Neural cell (in vitro differentiated cells): ENCODE measurements around the gene TRAK1.

Source experiments
- CTCF ChIP-seq: fragments of 450-650 bp; IDR thresholded peaks from 2 replicates; pipeline ENCODE4 v1.5.1; 2014; ENCODE audit warnings: antibody characterized with exemption, mild to moderate bottlenecking, moderate library complexity; ENCODE audit not compliant: poor library complexity, severe bottlenecking
- EP300 ChIP-seq: fragments of 450-650 bp; conservative IDR thresholded peaks from 2 replicates; pipeline ENCODE4 v1.6.1; 2014; ENCODE audit warnings: antibody characterized with exemption, mild to moderate bottlenecking, moderate library complexity; ENCODE audit not compliant: poor library complexity, severe bottlenecking
- EZH2 ChIP-seq: fragments of 200-600, 300-800 bp; shearing (Covaris generic), sonication (generic); IDR thresholded peaks from 2 replicates; pipeline ENCODE4 v1.6.1; 2014; ENCODE audit warnings: antibody characterized with exemption, low read length, borderline replicate concordance, mild to moderate bottlenecking; ENCODE audit not compliant: insufficient read depth, poor library complexity, severe bottlenecking
- MXI1 ChIP-seq: fragments of 450-650 bp; conservative IDR thresholded peaks from 2 replicates; pipeline ENCODE4 v1.6.1; 2014; ENCODE audit warnings: antibody characterized with exemption, mild to moderate bottlenecking; ENCODE audit not compliant: poor library complexity, severe bottlenecking
- POLR2AphosphoS5 ChIP-seq: IDR thresholded peaks from 2 replicates; pipeline ENCODE4 v1.6.1; 2012
- RAD21 ChIP-seq: fragments of 450-650 bp; conservative IDR thresholded peaks from 2 replicates; pipeline ENCODE4 v1.6.1; 2014; ENCODE audit warnings: antibody characterized with exemption, mild to moderate bottlenecking, moderate library complexity
- REST ChIP-seq: IDR thresholded peaks from 2 replicates; pipeline ENCODE4 v1.6.1; 2012; ENCODE audit warnings: borderline replicate concordance
- SMC3 ChIP-seq: fragments of 450-650 bp; conservative IDR thresholded peaks from 2 replicates; pipeline ENCODE4 v1.6.1; 2014; ENCODE audit warnings: antibody characterized with exemption, mild to moderate bottlenecking, moderate library complexity; ENCODE audit not compliant: poor library complexity
- TAF1 ChIP-seq: IDR thresholded peaks from 2 replicates; pipeline ENCODE4 v1.6.1; 2012; ENCODE audit warnings: low read depth

- TF ChIP-seq SMC3 (no peak), CTCF (no peak), EP300 (no peak), TAF1 (no peak), RAD21 (no peak), MXI1 (no peak), REST (no peak), POLR2AphosphoS5 (no peak), EZH2 (no peak)
Observed at GRCh38 chr3:42149975-42150374, 58.8 kb downstream of the TRAK1 start.
